Nephron progenitor cell (in vitro differentiated cells): ENCODE data around the gene EPHB1.

Experiments
- DNase-seq: peaks from one replicate; pipeline ENCODE4 v3.0.0; 2021
- H3K27ac Mint-ChIP-seq: 2 replicates; pipeline ENCODE4 v1.8.0; 2021; ENCODE audit warnings: mild to moderate bottlenecking, moderate library complexity, mixed read lengths
- H3K27me3 Mint-ChIP-seq: 2 replicates; pipeline ENCODE4 v1.8.0; 2021; ENCODE audit warnings: mild to moderate bottlenecking, low read depth, mixed read lengths; ENCODE audit not compliant: poor library complexity
- H3K36me3 Mint-ChIP-seq: 2 replicates; pipeline ENCODE4 v1.8.0; 2021; ENCODE audit warnings: low read depth, mixed read lengths
- H3K4me1 Mint-ChIP-seq: 2 replicates; pipeline ENCODE4 v1.8.0; 2021; ENCODE audit warnings: mixed read lengths
- H3K4me3 Mint-ChIP-seq: 2 replicates; pipeline ENCODE4 v1.8.0; 2021; ENCODE audit warnings: mild to moderate bottlenecking, moderate library complexity, mixed read lengths
- H3K9me3 Mint-ChIP-seq: 2 replicates; pipeline ENCODE4 v1.8.0; 2021; ENCODE audit warnings: mild to moderate bottlenecking, moderate library complexity, mixed read lengths
- TF ChIP-seq, protein P1 (sequence below): fragments of 200-600 bp; sonication (generic); IDR thresholded peaks from 2 replicates; pipeline ENCODE4 v1.5.0; 2021; ENCODE audit warnings: antibody characterized with exemption

EPHB1 gene

DNA sequence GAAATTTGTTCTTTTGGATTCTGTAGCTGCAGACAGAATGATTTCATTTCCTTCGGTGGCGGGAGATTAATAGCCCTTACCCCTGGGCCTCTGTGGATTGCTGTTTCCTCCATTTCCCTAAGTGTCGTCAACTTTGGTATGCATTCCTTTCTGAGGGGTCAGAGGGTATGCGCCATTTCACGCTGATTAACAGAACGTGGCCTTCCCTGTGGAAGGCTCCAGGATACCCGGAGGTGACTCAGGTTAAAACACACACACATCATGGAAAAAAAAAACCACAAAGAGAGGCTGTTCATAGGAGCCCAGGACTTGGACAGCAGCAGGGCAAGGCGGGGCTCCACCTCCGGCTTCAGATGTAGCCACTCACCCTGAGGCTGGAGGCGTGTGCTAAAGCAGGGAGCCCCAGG, 51.9 kb downstream of the EPHB1 start:
- peaks cover 22% of the 10 kb centered on the region for H3K27me3 Mint-ChIP-seq
- DNase-seq = peak; percentile 49
- TF ChIP-seq, protein P1, sequence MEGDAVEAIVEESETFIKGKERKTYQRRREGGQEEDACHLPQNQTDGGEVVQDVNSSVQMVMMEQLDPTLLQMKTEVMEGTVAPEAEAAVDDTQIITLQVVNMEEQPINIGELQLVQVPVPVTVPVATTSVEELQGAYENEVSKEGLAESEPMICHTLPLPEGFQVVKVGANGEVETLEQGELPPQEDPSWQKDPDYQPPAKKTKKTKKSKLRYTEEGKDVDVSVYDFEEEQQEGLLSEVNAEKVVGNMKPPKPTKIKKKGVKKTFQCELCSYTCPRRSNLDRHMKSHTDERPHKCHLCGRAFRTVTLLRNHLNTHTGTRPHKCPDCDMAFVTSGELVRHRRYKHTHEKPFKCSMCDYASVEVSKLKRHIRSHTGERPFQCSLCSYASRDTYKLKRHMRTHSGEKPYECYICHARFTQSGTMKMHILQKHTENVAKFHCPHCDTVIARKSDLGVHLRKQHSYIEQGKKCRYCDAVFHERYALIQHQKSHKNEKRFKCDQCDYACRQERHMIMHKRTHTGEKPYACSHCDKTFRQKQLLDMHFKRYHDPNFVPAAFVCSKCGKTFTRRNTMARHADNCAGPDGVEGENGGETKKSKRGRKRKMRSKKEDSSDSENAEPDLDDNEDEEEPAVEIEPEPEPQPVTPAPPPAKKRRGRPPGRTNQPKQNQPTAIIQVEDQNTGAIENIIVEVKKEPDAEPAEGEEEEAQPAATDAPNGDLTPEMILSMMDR = no peak
- H3K36me3 Mint-ChIP-seq = peaks cover 9% of the 10 kb centered on the region
- H3K4me3 Mint-ChIP-seq = peak overlapping the region; percentile 42
- no peak overlapping the region for H3K27ac Mint-ChIP-seq
- H3K4me1 Mint-ChIP-seq = peaks cover 22% of the 10 kb centered on the region
- H3K9me3 Mint-ChIP-seq = peaks cover 27% of the 10 kb centered on the region

DNA sequence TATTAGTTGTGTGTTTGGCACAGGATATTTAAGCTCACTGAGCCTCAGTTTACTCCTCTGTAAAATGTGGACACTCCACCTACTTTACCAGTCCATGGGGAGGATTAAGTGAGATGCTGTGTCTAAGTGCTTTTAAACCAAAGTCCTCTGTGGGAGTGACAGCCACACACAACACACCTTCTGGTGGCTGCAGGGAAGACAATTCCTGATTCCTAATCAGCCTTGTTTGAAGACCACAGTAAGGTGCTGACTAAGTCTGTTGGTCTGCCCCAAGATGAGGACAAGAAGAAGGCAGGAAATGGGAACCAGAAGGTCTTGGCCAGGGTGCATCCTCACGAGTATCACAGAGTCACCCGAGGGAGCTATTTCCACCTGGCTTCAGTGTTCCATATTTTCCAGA, 52.3 kb downstream of the EPHB1 start:
- H3K36me3 Mint-ChIP-seq = peaks cover 8% of the 10 kb centered on the region
- peaks cover 22% of the 10 kb centered on the region for H3K27me3 Mint-ChIP-seq
- no peak for DNase-seq
- TF ChIP-seq, protein P1 = no peak
- H3K9me3 Mint-ChIP-seq = peaks cover 26% of the 10 kb centered on the region
- peaks cover 22% of the 10 kb centered on the region for H3K4me1 Mint-ChIP-seq
- H3K4me3 Mint-ChIP-seq = no peak overlapping the region
- H3K27ac Mint-ChIP-seq = no peak overlapping the region

DNA sequence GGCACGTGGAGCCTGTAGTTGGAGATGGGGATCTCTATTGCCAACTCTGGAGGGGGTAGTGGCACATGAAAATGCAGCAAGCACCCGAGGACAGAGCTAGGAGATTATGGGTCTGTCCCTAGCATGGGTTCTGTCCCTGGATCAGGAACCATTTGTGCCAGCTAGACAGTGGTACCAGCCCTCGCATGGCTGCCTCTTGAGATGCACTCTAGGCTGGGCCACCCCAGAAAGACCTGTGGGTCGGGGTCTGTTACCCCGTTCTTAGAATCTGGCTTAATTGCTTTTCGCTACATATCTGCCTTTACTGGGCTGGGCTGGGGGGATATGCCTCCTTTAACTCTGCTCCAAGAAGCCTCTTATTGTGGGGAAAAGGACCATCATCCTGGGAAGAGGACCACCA, 54.5 kb downstream of the EPHB1 start:
- H3K36me3 Mint-ChIP-seq = no peaks in the 10 kb centered on the region
- TF ChIP-seq, protein P1 = no peak

DNA sequence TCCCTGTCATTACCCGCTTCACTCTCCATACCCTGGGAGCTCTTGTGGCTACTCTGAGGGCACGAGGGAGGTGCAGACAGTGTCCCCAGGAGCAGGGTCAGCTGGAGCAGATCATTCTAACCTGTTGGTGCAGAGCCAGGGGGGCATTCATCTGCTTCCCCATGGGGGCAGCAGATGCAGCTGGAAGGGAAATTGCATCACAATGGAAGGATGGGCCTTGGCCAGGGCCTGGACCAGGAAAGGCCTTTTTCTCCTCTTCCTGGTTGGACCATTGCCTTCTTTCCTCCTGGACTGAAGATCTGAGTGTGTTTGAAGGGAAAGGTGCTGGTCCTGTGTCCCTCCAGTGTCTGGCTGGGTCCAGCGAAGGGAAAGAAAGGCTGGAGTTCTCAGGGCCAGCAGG, 55.7 kb downstream of the EPHB1 start:
- peaks cover 34% of the 10 kb centered on the region for H3K4me1 Mint-ChIP-seq
- peaks cover 27% of the 10 kb centered on the region for H3K27me3 Mint-ChIP-seq
- H3K36me3 Mint-ChIP-seq = no peaks in the 10 kb centered on the region
- no peak overlapping the region for H3K4me3 Mint-ChIP-seq
- TF ChIP-seq, protein P1 = no peak
- DNase-seq = no peak
- H3K9me3 Mint-ChIP-seq = no peaks in the 10 kb centered on the region
- H3K27ac Mint-ChIP-seq = no peak overlapping the region

More for the DNA sequence above, 54.5 kb downstream of the EPHB1 start:
- DNase-seq = no peak
- H3K27me3 Mint-ChIP-seq = peaks cover 29% of the 10 kb centered on the region
- H3K9me3 Mint-ChIP-seq = peaks cover 3% of the 10 kb centered on the region
- H3K4me3 Mint-ChIP-seq = no peak overlapping the region
- no peak overlapping the region for H3K27ac Mint-ChIP-seq
- H3K4me1 Mint-ChIP-seq = peaks cover 37% of the 10 kb centered on the region

DNA sequence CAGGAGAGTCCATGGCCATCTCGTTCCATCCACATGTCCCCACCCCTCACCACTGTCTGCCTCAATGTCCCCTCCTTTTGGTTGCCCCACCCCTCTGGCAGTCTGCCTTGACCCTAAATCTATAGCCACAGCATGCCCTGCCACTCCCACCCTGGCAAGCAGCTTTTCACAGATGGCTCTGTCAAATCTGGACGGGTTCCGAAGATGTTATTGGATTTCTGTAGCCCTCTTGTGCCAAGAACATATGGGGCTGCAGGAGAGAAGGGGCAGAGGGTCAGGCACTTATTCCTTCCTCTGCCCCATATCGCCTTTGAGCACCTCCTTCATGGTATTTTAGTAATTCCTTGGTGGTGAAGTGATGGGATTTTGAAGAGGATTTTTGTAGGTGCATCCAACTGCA, 57.1 kb downstream of the EPHB1 start:
- TF ChIP-seq, protein P1 = no peak
- peaks cover 20% of the 10 kb centered on the region for H3K4me1 Mint-ChIP-seq
- DNase-seq = no peak
- H3K36me3 Mint-ChIP-seq = no peaks in the 10 kb centered on the region
- no peak overlapping the region for H3K4me3 Mint-ChIP-seq
- no peaks in the 10 kb centered on the region for H3K9me3 Mint-ChIP-seq
- H3K27me3 Mint-ChIP-seq = peaks cover 23% of the 10 kb centered on the region
- no peak overlapping the region for H3K27ac Mint-ChIP-seq

DNA sequence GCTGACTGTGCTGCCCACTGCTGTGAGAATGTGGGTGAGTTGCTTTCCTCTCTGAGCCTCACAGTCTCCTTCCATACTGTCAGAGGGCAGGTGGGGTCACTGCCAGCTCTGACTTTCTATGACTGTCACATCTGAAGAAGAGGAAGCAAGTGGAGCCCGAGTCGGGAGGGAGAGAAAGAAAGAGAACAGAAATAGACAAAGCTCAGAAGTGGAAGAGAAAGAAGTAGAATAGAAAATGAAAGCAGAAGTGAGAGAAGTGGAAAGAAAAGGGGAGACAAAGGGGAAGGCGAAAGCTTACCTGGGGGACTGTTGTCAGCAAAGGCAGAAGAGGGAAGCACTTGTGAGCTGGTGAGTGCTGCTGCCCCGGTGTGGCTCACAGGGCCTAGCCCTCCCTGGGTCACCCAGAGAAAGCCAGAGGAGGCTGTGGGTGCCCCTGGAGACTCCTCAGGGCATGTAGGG, 57.9 kb downstream of the EPHB1 start:
- Mint-ChIP-seq H3K36me3 (no peaks in the 10 kb centered on the region), H3K4me1 (peaks cover 15% of the 10 kb centered on the region), H3K4me3 (no peak overlapping the region), H3K27me3 (peaks cover 23% of the 10 kb centered on the region), H3K9me3 (no peaks in the 10 kb centered on the region), H3K27ac (no peak overlapping the region)
- TF ChIP-seq, protein P1 = no peak
- no peak for DNase-seq
